DND-41 (cell line): ENCODE data around the gene MMS22L.

Experiments
- ATAC-seq: fragments of 200-7000 bp; cut with Tn5 transposase; 3 replicates; pipeline ENCODE4 v1.9.1; 2021; ENCODE audit warnings: low read depth; ENCODE audit not compliant: insufficient read depth
- DNase-seq: peaks from one replicate; pipeline ENCODE4 v3.0.0-alpha.2; 2020
- H2AFZ ChIP-seq: 2 replicates; pipeline ENCODE4 v1.6.0; 2012; ENCODE audit warnings: low read depth, low read length
- H3K27ac ChIP-seq: 2 replicates; pipeline ENCODE4 v1.5.1; 2012; ENCODE audit warnings: low read length, inconsistent platforms
- H3K27me3 ChIP-seq: fragments of 200-600 bp; sonication (generic); 2 replicates; pipeline ENCODE4 v1.6.0; 2012; ENCODE audit warnings: low read length, mild to moderate bottlenecking, inconsistent platforms; ENCODE audit not compliant: insufficient read depth, poor library complexity
- H3K36me3 ChIP-seq: 2 replicates; pipeline ENCODE4 v1.5.1; 2012; ENCODE audit warnings: low read length, inconsistent platforms; ENCODE audit not compliant: insufficient read depth
- H3K4me1 ChIP-seq: 2 replicates; pipeline ENCODE4 v1.5.1; 2012; ENCODE audit warnings: mild to moderate bottlenecking, low read length; ENCODE audit not compliant: insufficient read depth
- H3K4me2 ChIP-seq: 2 replicates; pipeline ENCODE4 v1.6.0; 2012; ENCODE audit warnings: mild to moderate bottlenecking, moderate library complexity, low read length, inconsistent platforms; ENCODE audit not compliant: insufficient read depth
- H3K4me3 ChIP-seq, 2 experiments: fragments of 200-600 bp in 1 of 2; shearing (Covaris generic) in 1 of 2; 2 replicates each; pipeline ENCODE4 v1.5.1; 2012 to 2016; ENCODE audit warnings: inconsistent platforms in 2 of 2, low read length in 2 of 2, mild to moderate bottlenecking in 2 of 2, low read depth in 1 of 2, moderate library complexity in 1 of 2
- H3K79me2 ChIP-seq: 2 replicates; pipeline ENCODE4 v1.6.0; 2012; ENCODE audit warnings: low read length, inconsistent platforms; ENCODE audit not compliant: insufficient read depth
- H3K9ac ChIP-seq: 2 replicates; pipeline ENCODE4 v1.6.0; 2012; ENCODE audit warnings: low read depth, mild to moderate bottlenecking, inconsistent platforms, low read length, moderate library complexity
- H3K9me3 ChIP-seq: 2 replicates; pipeline ENCODE4 v1.5.1; 2012; ENCODE audit warnings: low read length, moderate library complexity, mild to moderate bottlenecking, inconsistent platforms; ENCODE audit not compliant: insufficient read depth, severe bottlenecking
- H4K20me1 ChIP-seq: 2 replicates; pipeline ENCODE4 v1.6.0; 2012; ENCODE audit warnings: low read length; ENCODE audit not compliant: insufficient read depth
- CTCF ChIP-seq: IDR thresholded peaks from 2 replicates; pipeline ENCODE4 v1.5.1; 2012; ENCODE audit warnings: borderline replicate concordance, low read length, moderate library complexity, mild to moderate bottlenecking; ENCODE audit not compliant: poor library complexity, severe bottlenecking; ENCODE audit errors: extremely low read depth
- EZH2 ChIP-seq: IDR thresholded peaks from 3 replicates; pipeline ENCODE4 v1.6.1; 2012; ENCODE audit warnings: borderline replicate concordance, low read depth, mild to moderate bottlenecking, moderate library complexity, low read length, inconsistent platforms; ENCODE audit not compliant: severe bottlenecking

The MMS22L gene

GRCh38 chr6:97092673-97093305, 190.2 kb downstream of the MMS22L start:
- no peaks in the 10 kb centered on the region for H3K9me3 ChIP-seq
- H4K20me1 ChIP-seq: no peaks in the 10 kb centered on the region
- no peak for DNase-seq
- H2AFZ ChIP-seq: no peak overlapping the region
- ATAC-seq: no peak
- no peaks in the 10 kb centered on the region for H3K36me3 ChIP-seq
- no peak overlapping the region for H3K4me3 ChIP-seq
- no peaks in the 10 kb centered on the region for H3K79me2 ChIP-seq
- no peak overlapping the region for H3K9ac ChIP-seq
- no peak overlapping the region for H3K4me2 ChIP-seq
- peaks cover 5% of the 10 kb centered on the region for H3K27me3 ChIP-seq
- H3K4me1 ChIP-seq: no peaks in the 10 kb centered on the region
- no peak overlapping the region for H3K27ac ChIP-seq
- TF ChIP-seq EZH2 (no peak), CTCF (no peak)
